HL-60/S4 (cell line): ENCODE measurements around the gene RAD51D.

Experiments
- in situ Hi-C: fragments of 300-500 bp; cut with MboI; formaldehyde crosslinking; loops from 2 replicates; pipeline ENCODE4 v1.14.3; 2022; ENCODE audit warnings: low sequenced_read_pairs

Gene RAD51D

GRCh38 chr17:35074711-35075707 lies 44.7 kb downstream of the RAD51D start:
- in situ Hi-C loops, result no loop called here

DNA sequence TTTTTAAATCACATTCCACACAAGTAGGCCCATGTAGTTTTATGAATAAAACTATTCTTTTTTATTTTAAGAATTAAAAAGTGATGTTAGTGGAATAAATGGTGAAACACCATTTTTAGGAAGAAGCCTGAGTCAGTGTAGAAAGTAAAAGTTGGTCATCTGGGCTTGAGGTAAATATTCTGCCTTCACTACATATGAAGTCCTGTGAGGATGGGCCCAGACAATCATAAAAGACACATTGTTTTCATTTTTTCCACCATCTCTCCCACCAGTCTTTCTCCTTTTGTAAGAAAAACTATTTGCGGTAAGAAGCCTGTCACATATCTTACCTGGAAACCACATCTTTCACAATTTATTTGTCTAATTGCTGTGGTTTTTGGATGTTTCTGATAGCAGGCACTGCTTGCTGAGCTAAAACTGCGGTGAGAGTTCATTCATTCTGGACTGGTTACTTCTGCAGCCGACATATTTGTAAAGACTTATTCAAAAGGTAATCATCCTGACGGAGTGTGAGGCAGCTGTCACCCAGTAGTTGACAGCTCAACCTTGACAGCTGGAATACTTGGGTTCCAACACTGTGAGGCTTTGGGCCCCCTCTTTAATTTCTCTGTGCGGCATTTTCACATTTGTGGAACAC lies 45.6 kb downstream of the RAD51D start:
- in situ Hi-C loops, result no loop called here

DNA sequence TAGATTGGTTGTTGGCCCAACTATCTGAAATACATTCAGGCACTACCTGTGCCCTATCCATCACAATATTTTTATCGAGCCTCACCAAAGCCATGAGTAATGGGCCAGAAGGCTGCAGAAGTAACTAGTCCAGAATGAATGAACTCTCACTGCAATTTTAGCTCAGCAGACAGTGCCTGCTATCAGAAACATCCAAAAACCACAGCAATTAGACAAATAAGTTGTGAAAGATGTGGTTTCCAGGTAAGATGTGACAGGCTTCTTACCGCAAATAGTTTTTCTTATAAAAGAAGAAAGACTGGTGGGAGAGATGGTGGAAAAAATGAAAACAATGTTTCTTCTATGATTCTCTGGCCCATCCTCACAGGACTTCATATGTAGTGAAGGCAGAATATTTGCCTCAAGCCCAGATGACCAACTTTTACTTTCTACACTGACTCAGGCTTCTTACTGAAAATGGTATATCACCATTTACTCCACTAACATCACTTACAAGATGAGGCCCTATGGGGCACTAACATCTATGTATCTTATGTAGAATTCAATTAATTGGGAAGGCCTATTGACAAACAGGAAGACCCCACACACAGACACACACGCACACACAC lies 46.4 kb downstream of the RAD51D start:
- in situ Hi-C loops, result no loop called here

DNA sequence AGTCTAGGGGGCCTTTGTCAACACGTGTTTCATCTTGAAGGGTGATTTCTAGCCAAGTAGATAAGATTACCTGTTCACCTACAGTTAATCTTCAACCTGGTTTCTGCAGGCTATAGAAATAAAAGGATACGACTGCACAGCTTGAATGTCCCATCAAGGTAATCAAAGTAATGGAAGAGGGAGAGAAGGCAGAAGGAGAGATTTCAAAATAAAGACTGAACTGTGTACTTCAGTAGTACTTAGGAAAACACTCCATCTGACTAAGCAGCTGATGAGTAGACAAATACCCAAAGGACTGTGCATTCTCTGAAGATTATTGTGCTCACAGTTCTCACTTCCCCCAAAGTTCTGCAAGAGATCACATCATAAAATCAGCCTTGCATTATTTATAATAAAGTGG lies 50.3 kb downstream of the RAD51D start:
- in situ Hi-C loops, result no loop called here

DNA sequence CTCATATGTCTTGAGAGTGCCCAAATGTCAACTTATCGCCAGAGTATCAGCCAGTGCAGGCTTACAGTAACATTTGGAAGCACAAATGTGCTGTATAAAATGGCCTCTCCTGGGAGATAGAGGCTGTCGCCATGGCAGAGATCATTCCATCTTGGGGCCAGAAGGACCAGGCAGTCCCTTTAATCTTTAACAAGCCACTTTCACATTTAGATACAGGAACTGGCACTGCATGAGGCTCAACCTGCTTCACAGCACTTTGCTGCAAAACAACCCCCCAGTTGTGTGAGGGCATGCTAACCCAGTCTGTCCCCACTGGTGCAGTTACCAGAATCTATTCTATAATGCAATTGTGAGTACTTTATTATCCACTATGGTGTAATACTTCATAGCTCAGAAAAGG lies 51.4 kb downstream of the RAD51D start:
- in situ Hi-C loops, result no loop called here

- in situ Hi-C loops, result no loop called here
Observed at GRCh38 chr17:35065880-35066279, 53.8 kb downstream of the RAD51D start.

- in situ Hi-C loops, result no loop called here
Observed at GRCh38 chr17:35064516-35065215, 55.0 kb downstream of the RAD51D start.

DNA sequence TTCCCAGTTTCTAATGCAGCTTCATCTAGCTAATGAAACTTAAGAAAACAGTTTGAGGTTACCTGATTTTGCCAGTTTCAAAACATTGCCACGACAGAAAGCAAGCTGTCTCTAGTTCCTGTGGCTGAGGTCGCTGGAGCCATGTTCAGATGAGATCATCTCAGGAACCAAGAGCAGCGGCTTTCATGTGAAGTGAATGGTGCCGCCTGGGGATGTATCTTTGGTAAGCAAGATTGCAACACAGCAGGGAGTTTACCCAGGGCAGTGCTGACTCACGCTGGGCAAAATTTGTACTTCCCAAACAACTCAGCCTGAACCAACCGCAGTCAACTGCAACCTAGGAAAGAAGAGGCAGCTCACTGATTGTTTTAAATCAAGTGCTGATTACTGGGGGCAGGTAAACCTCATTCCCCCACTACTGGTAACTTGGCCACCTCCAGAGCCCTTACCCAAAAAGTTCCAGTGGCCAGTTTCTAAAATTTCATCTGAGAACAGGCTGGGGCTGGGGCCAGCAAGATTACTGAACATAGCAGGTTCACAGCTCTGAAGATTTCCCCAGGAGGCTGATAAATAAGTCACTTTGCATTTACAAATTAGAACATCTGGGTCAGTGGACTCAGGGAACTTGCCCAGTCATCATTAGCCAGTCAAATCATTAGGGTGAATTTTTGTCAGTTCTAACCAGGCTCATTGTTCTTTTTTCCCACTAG lies 56.0 kb downstream of the RAD51D start, which contains the start of gene RFFL:
Gene RFFL (minus strand): TSS at position 194 of the 710 bp plus-strand sequence. CDS start 37,154 bp downstream, outside the sequence.
- in situ Hi-C loops, result no loop called here

GRCh38 chr17:35062308-35062707 lies 57.4 kb downstream of the RAD51D start:
- in situ Hi-C loops, result no loop called here

DNA sequence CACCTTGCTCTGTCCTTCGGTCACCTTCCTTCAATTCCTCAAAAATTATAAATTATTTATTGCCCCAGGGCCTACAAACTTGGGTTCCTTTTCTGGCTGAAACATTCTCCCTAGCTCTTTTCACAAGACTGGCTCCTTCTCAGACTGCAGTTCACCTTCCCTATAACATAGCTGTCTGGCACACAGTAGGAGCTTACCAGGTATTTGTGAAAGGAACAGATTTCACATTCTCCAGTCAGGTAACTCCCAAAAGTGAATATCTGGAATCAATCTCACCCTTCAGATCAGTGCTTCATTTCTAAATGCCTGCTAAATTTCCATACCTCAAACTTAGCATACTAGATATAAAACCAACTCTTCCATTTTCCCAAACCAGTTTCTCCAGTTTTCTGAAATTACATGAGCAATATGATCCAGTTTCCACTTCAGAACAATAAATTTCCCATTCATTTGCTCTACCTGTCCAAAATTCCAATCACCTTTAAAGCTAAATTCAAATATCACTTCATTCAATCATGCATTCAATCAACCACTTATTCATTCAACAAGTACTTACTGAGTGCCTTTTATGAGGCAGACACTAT lies 62.2 kb downstream of the RAD51D start:
- in situ Hi-C loops, result no loop called here

GRCh38 chr17:35056013-35056412 lies 63.6 kb downstream of the RAD51D start:
- in situ Hi-C loops, result no loop called here

- in situ Hi-C loops, result no loop called here
Observed at GRCh38 chr17:35053204-35053603, 66.5 kb downstream of the RAD51D start.

DNA sequence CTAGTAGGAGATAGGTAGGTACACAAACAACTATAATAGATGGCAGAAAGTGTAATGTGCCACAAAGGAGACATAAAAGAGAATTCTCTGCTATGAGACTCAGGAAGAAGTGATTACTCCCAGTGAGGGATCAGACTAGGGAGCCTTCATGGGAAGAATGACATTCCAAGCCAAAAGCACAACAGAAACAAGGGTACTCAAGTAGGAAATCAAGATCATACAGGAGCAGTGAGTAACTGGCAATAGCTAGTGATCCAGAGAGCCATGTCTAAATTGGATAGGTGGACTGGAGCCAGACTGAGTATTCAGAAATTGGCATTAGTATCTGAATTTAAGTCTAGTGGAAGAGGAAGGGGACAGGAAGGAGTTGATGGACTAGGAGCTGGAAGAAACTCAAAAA lies 66.9 kb downstream of the RAD51D start:
- in situ Hi-C loops, result no loop called here

DNA sequence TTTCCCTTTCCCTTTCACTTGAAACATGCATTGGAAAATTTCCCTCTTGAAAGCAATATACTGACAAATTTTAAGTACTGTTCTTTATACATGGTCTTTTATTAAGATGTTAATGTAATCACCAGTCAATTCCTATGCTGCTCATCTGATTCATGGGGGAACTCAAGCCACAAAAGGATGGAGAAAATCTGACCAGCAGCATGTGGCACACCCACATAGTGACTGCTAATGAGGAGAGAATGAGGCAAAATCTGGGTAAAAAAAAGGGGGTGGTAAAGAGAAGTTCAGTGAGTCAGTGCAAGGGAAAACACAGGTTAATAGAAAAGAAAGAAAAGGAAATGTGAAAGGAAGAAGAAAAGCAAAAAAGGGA lies 67.4 kb downstream of the RAD51D start:
- in situ Hi-C loops, result no loop called here

GRCh38 chr17:35051579-35052240 lies 68.0 kb downstream of the RAD51D start:
- in situ Hi-C loops, result no loop called here

DNA sequence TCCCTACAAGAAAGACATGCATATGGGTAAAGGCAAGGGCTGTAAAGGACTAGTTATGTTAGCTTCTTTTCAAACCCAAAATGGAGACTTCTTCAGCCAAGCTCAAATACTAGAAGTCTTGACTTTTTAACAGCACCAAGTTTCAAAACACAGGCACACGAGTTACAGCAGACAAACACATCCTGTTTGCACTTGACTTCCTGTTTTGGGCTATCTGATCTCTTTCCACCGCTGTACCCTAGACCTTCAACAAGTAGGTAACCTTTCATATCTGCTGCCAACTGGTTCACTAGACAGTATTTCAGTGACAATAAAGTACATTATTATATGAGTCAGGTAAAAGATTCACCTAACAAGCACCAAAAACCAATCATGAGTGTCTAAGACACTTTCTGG lies 68.5 kb downstream of the RAD51D start:
- in situ Hi-C loops, result no loop called here

DNA sequence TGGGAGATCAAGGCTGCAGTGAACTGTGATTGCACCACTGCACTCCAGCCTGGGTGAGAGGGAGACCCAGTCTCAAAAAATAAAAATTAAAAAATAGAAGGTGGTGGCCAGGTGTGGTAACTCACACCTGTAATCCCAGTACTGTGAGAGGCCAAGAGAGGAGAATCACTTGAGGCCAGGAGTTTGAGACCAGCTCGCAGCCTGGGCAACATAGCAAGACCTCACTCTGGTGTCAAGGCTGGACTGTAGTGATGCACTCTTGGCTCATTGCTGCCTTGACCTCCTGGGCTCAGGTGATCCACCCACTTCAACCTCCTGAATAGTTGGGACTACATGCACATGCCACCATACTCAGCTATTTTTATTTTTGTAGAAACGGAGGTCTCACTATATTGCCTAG lies 69.5 kb downstream of the RAD51D start:
- in situ Hi-C loops, result no loop called here

DNA sequence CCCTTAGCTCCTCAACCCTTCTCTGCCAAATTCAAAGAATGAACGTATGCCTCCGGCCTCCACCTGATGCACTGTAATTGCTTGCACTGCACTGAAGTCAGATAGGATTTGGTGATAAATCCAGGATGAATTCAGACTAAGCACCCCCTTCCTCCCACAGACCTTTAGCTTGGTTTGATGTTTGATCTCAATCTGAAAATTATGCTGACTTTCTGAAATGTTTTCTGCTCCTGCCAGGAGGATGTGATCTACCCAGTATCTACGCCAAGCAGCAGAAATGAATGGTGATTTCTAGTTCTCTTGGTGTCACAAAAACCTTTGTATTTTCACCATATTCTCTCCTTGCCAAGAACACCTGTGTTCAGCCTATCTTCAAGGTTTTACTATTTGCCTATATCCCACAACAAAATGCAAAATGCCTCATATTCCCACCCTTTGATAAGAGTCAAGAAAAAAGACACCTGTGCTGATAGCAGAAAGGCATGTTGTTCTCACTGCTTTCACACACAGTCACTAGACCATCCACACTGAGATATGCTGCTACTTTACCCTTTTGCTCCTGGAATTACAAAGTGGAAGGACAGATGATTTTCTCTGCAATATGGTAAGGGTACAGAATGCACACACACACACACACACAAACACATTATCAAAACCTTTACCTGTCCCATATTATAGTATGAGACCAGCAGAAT lies 70.8 kb downstream of the RAD51D start:
- in situ Hi-C loops, result no loop called here

DNA sequence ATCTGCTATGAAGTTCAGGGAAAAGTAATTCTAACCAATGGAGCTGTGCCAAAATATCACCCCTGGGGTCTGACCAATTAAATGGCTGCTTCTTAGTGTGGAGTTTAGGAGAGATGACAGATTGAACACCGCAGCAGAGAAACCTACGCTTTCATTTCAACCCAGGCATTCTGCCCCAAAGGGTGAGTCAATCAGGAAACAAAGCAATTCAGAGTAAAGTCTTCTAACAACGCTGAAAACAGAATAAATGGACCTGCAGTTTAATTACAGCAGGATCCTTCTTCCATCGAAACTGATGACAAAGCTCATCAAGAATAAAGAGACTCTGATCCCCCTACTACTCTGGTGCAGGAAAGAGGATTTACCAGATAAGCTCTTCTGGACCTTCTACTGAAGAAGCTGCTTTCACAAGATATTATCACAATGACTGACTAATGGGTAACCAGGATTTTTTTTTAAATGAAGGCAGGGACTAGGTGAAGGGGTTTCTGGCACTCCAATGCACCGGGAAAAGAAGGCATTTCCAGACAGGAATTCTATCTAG lies 72.8 kb downstream of the RAD51D start:
- in situ Hi-C loops, result no loop called here
